GM12874 (cell line): ENCODE results near the gene ECE1.

ENCODE experiments used
- CTCF ChIP-seq: IDR thresholded peaks from 2 replicates; pipeline ENCODE4 v1.5.1; 2011; ENCODE audit warnings: low read depth, mild to moderate bottlenecking, control low read depth, low read length, moderate library complexity; ENCODE audit not compliant: insufficient read depth

Gene ECE1

GRCh38 chr1:21311016-21311415 lies 20.8 kb upstream of the ECE1 start:
- TF ChIP-seq CTCF, result no peak

GRCh38 chr1:21308847-21309652 lies 18.8 kb upstream of the ECE1 start:
- TF ChIP-seq CTCF, result no peak

- no peak for TF ChIP-seq CTCF
These were observed 18.1 kb upstream of the ECE1 start for GRCh38 chr1:21308330-21308729.

- TF ChIP-seq CTCF, result no peak
These were observed 17.5 kb upstream of the ECE1 start for GRCh38 chr1:21307663-21308305.

- no peak for TF ChIP-seq CTCF
These were observed 16.9 kb upstream of the ECE1 start for GRCh38 chr1:21307210-21307609.

- TF ChIP-seq CTCF, result no peak
These were observed 15.6 kb upstream of the ECE1 start for GRCh38 chr1:21305900-21306189.

- TF ChIP-seq CTCF, result no peak
These were observed 15.1 kb upstream of the ECE1 start for GRCh38 chr1:21305155-21305899.
